T-helper 1 cell treated with Interleukin-12 subunit alpha and Interleukin-12 subunit beta and Interleukin-4 antibody, amounts not matched to agents 30 μg/mL and 1 μg/mL, for 36 hours (primary cell): Measurements from ENCODE around the gene LRRC71.

Source experiments
- H3K27ac Mint-ChIP-seq: one replicate; pipeline ENCODE4 v1.8.0; 2021; ENCODE audit warnings: mild to moderate bottlenecking, mixed read lengths
- H3K27me3 Mint-ChIP-seq: one replicate; pipeline ENCODE4 v1.8.0; 2021; ENCODE audit warnings: low read depth, mixed read lengths
- H3K36me3 Mint-ChIP-seq: one replicate; pipeline ENCODE4 v1.8.0; 2021; ENCODE audit warnings: low read depth, mixed read lengths
- H3K4me1 Mint-ChIP-seq: one replicate; pipeline ENCODE4 v1.8.0; 2021; ENCODE audit warnings: low read depth, mixed read lengths
- H3K4me3 Mint-ChIP-seq: one replicate; pipeline ENCODE4 v1.8.0; 2021; ENCODE audit warnings: mild to moderate bottlenecking, moderate library complexity, mixed read lengths
- H3K9me3 Mint-ChIP-seq: one replicate; pipeline ENCODE4 v1.8.0; 2021; ENCODE audit warnings: mixed read lengths

Gene LRRC71

DNA sequence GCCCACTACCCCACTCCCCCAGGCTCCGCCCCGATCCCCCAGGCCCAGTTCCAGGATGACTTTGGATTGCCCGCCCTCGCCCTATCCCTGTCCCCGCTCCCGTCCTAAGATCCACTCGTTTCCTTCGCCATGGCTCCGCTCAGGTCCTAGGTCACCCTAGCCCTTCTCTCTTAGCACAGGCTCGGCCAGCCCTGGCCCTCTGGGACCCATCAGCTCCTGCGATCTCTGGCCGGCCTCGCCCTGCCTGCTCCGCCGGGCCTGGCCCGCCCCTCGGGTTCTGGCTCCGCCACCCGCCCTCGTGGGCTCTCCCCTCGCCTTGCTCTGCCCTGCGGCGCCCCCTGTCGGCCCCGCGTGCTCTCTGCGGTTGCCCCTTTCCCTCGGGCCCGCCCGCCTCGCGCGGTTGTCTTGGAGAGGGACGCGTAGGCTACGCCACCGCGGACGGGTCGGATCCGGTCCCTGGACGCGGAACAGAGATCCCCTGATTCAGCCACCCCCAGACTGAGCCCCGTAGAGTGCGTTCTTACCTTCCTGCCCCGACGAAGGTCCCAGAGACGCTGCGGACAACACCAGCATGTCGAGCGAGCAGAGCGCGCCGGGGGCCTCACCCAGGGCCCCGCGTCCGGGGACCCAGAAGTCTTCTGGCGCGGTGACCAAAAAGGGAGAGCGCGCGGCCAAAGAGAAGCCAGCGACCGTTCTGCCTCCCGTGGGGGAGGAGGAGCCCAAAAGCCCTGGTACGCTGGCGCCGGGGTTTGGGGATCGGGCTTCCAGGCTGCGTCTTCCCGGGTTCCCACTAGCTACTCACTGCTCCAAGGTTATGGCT, at the start of gene LRRC71:
TSS of gene LRRC71 (plus strand) at position 400 of the 820 bp plus-strand sequence. CDS start at position 572, 172 bp downstream.
- no peaks in the 10 kb centered on the region for H3K36me3 Mint-ChIP-seq
- H3K4me1 Mint-ChIP-seq = peaks cover 6% of the 10 kb centered on the region
- H3K27ac Mint-ChIP-seq = no peak within 1 kb of the TSS
- H3K4me3 Mint-ChIP-seq = no peak within 1 kb of the TSS
- H3K27me3 Mint-ChIP-seq = peaks cover 88% of the 10 kb centered on the region
- no peaks in the 10 kb centered on the region for H3K9me3 Mint-ChIP-seq

GRCh38 chr1:156873659-156874058, 46.8 kb upstream of the LRRC71 start:
- no peaks in the 10 kb centered on the region for H3K9me3 Mint-ChIP-seq
- H3K27ac Mint-ChIP-seq = no peak overlapping the region
- H3K36me3 Mint-ChIP-seq = no peaks in the 10 kb centered on the region
- no peak overlapping the region for H3K4me3 Mint-ChIP-seq
- H3K27me3 Mint-ChIP-seq = peaks cover 13% of the 10 kb centered on the region
- H3K4me1 Mint-ChIP-seq = peaks cover 4% of the 10 kb centered on the region

GRCh38 chr1:156874142-156874541, 46.3 kb upstream of the LRRC71 start:
- Mint-ChIP-seq H3K9me3 (no peaks in the 10 kb centered on the region), H3K36me3 (no peaks in the 10 kb centered on the region), H3K27me3 (peaks cover 15% of the 10 kb centered on the region), H3K4me3 (no peak overlapping the region), H3K4me1 (peaks cover 4% of the 10 kb centered on the region), H3K27ac (no peak overlapping the region)

DNA sequence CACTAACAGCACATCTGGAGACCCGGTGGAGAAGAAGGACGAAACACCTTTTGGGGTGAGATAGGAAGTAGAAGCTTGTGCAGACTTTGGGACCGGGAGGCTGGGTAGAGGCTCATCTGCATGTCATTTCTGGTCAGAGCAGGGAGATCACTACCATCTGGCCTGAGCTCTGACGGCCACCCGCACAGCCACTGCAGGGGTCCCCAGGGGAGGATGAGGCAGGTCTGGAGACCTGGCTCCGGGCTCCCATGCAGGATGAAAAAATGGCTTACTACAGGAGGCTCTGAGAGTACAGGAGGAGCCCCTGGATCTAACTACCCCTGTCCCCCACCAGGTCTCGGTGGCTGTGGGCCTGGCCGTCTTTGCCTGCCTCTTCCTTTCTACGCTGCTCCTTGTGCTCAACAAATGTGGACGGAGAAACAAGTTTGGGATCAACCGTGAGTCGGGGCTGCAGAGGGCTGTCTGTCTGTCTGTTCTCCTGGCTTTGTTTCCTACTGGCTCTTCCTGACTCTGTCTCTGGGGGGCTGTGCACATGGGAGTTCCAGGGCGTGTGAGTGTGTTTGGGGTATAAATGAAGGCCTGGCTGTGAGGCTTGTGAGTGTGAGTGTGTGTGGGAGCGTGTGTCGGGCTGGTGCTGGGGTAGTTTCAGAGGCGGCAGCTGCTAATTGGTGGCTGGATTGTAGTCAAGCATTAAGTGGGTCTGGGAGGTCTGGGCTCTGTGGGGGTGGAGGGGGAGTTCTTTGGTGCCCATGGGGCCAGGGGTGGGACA, 45.7 kb upstream of the LRRC71 start:
- Mint-ChIP-seq H3K27ac (no peak overlapping the region), H3K9me3 (no peaks in the 10 kb centered on the region), H3K4me1 (peaks cover 4% of the 10 kb centered on the region), H3K27me3 (peaks cover 17% of the 10 kb centered on the region), H3K36me3 (no peaks in the 10 kb centered on the region), H3K4me3 (no peak overlapping the region)

DNA sequence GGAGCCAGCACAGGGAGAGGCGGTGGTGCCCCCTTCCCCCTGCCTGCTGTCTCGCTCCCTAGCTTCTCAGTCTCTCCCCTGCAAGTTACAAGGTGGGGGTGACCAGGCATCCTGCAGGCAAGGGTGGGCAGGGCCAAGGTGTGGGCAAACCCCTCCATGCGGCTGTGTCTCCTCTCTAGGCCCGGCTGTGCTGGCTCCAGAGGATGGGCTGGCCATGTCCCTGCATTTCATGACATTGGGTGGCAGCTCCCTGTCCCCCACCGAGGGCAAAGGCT, 45.2 kb upstream of the LRRC71 start:
- no peak overlapping the region for H3K27ac Mint-ChIP-seq
- H3K27me3 Mint-ChIP-seq = peaks cover 17% of the 10 kb centered on the region
- H3K4me3 Mint-ChIP-seq = no peak overlapping the region

GRCh38 chr1:156876281-156876680, 44.2 kb upstream of the LRRC71 start:
- no peak overlapping the region for H3K27ac Mint-ChIP-seq
- no peaks in the 10 kb centered on the region for H3K9me3 Mint-ChIP-seq
- H3K36me3 Mint-ChIP-seq = no peaks in the 10 kb centered on the region
- H3K4me3 Mint-ChIP-seq = no peak overlapping the region
- peaks cover 17% of the 10 kb centered on the region for H3K27me3 Mint-ChIP-seq
- no peaks in the 10 kb centered on the region for H3K4me1 Mint-ChIP-seq

More for the DNA sequence above, 45.2 kb upstream of the LRRC71 start:
- H3K36me3 Mint-ChIP-seq = no peaks in the 10 kb centered on the region
- peaks cover 4% of the 10 kb centered on the region for H3K4me1 Mint-ChIP-seq
- no peaks in the 10 kb centered on the region for H3K9me3 Mint-ChIP-seq

DNA sequence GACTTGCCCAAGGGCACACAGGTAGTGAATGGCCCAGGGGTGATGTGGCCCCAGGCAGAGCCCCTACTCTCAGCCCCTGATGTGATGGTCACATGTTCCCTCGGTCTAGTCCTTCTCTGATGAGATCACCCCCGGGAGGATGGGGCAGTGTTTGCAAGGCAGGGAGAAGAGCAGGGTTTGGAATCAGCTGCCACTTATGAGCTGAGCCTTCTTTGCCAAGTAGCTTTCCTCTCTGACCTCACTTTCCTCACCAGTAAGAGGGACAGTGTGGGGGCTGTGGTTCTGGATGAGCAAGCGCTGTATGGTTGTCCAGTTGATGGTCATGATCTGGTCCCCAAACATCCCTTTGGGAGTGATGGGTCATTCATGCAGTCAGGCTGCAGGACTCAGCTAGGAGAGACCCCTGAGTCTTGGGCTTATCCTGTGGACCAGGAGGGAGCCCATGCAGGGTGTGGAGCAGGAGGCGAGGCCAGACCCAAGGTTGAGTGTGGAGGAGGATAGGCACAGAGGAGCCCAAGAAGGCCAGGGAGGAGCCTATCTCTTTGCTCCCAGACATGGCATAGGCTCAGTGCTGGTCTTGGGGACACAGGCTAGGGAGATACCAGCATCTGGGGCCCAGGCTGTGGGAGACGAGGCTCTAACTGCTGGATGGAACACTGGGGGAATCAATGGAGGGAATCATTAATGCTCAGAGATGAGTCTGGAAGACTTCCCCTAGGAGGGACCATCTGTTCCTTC, 42.8 kb upstream of the LRRC71 start:
- Mint-ChIP-seq H3K27ac (no peak overlapping the region), H3K4me1 (no peaks in the 10 kb centered on the region), H3K4me3 (no peak overlapping the region), H3K27me3 (peaks cover 17% of the 10 kb centered on the region), H3K9me3 (no peaks in the 10 kb centered on the region), H3K36me3 (no peaks in the 10 kb centered on the region)

DNA sequence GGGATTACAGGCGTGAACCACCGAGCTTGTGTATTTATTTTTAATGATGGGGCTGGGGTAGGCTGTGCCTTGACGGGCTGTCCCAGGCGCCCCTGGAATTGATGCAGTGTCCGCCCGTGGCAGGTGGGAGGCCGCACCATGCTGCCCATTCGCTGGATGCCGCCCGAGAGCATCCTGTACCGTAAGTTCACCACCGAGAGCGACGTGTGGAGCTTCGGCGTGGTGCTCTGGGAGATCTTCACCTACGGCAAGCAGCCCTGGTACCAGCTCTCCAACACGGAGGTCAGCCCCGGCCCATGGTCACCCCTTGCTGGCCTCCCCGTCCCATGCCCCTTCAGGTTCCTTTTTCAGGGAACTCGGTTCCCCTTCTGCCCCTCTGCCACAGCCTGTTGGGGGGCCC, 40.6 kb upstream of the LRRC71 start:
- Mint-ChIP-seq H3K27ac (no peak overlapping the region), H3K4me1 (no peaks in the 10 kb centered on the region), H3K9me3 (no peaks in the 10 kb centered on the region), H3K4me3 (no peak overlapping the region), H3K27me3 (peaks cover 19% of the 10 kb centered on the region), H3K36me3 (no peaks in the 10 kb centered on the region)

- Mint-ChIP-seq H3K4me3 (no peak overlapping the region), H3K4me1 (no peaks in the 10 kb centered on the region), H3K27me3 (peaks cover 18% of the 10 kb centered on the region), H3K36me3 (no peaks in the 10 kb centered on the region), H3K27ac (no peak overlapping the region), H3K9me3 (no peaks in the 10 kb centered on the region)
These were observed 40.0 kb upstream of the LRRC71 start for GRCh38 chr1:156880473-156880872.

- Mint-ChIP-seq H3K36me3 (no peaks in the 10 kb centered on the region), H3K27me3 (peaks cover 20% of the 10 kb centered on the region), H3K9me3 (no peaks in the 10 kb centered on the region), H3K27ac (no peak overlapping the region), H3K4me3 (no peak overlapping the region), H3K4me1 (no peaks in the 10 kb centered on the region)
These were observed 39.3 kb upstream of the LRRC71 start for GRCh38 chr1:156881101-156881500.

GRCh38 chr1:156881663-156882062, 38.8 kb upstream of the LRRC71 start:
- Mint-ChIP-seq H3K36me3 (no peaks in the 10 kb centered on the region), H3K4me1 (no peaks in the 10 kb centered on the region), H3K9me3 (no peaks in the 10 kb centered on the region), H3K27ac (no peak overlapping the region), H3K4me3 (no peak overlapping the region), H3K27me3 (peaks cover 25% of the 10 kb centered on the region)

DNA sequence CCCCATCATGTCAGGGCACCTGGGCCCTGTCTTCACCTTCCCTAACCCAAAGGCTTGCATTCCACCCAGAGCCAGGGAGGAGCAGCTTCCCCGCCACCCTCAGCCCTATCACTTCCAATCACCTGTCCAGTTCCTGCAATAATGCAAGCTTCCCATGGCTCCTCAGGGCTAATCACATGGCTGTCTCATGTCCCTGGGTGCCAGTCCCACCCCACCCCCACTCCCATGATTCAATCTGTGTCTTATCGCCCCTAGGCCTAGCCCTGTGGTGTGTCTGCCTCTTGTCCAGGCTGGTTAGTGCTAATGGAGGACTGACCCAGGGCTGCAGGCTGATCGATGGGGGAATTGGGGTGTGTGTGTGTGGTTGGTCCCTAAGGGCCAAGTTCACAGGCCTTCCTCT, 37.9 kb upstream of the LRRC71 start:
- Mint-ChIP-seq H3K9me3 (no peaks in the 10 kb centered on the region), H3K4me1 (no peaks in the 10 kb centered on the region), H3K27me3 (peaks cover 25% of the 10 kb centered on the region), H3K36me3 (no peaks in the 10 kb centered on the region), H3K4me3 (no peak overlapping the region), H3K27ac (no peak overlapping the region)

- H3K27me3 Mint-ChIP-seq = peaks cover 22% of the 10 kb centered on the region
- H3K27ac Mint-ChIP-seq = no peak overlapping the region
- H3K4me3 Mint-ChIP-seq = no peak overlapping the region
- H3K9me3 Mint-ChIP-seq = no peaks in the 10 kb centered on the region
- H3K36me3 Mint-ChIP-seq = no peaks in the 10 kb centered on the region
- no peaks in the 10 kb centered on the region for H3K4me1 Mint-ChIP-seq
These were observed 36.5 kb upstream of the LRRC71 start for GRCh38 chr1:156883919-156884318.

DNA sequence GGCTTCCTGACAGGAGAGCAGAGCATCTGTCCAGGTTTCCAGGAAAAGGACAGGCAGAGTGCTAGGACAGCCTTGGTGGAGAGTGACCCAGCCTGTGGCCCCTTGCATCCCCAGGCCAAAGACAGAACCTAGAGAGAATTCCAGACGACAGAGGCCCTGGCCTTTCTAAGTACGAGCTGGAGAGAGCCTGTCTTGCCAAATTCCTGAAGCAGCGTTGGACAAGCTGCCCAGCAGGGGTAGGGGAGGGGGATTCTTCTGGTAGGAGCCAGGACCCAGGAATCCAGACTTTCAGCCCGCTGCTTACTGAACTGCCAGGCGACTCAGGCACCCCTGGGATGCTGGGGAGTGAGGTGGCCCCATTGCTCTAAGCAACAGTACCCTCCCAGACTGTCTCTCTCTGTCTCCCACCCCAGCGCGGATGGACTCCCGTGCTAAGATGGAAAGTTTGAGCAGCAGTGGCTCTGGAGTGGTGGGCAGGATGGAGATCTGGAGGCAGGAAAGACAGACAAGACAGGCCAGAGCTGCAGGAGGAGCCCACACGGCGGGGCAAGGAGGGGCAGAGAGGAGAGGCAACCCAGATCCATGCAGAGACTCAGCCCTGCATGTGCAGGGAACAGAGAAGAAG, 35.8 kb upstream of the LRRC71 start:
- Mint-ChIP-seq H3K27ac (no peak overlapping the region), H3K4me1 (no peaks in the 10 kb centered on the region), H3K27me3 (peaks cover 22% of the 10 kb centered on the region), H3K4me3 (no peak overlapping the region), H3K36me3 (no peaks in the 10 kb centered on the region), H3K9me3 (no peaks in the 10 kb centered on the region)
